Stimulated activated CD8-positive, alpha-beta memory T cell treated with anti-CD3 and anti-CD28 coated beads, Interleukin-7, amount 100 ng/mL, for 1 hour (primary cell): ENCODE results near the gene TRAF3.

Experiments used
- DNase-seq, 2 donors: peaks; one replicate each; pipeline ENCODE4 v3.0.0-alpha.2; 2020; ENCODE audit warnings: low read depth in 2 of 2

Gene TRAF3

DNA sequence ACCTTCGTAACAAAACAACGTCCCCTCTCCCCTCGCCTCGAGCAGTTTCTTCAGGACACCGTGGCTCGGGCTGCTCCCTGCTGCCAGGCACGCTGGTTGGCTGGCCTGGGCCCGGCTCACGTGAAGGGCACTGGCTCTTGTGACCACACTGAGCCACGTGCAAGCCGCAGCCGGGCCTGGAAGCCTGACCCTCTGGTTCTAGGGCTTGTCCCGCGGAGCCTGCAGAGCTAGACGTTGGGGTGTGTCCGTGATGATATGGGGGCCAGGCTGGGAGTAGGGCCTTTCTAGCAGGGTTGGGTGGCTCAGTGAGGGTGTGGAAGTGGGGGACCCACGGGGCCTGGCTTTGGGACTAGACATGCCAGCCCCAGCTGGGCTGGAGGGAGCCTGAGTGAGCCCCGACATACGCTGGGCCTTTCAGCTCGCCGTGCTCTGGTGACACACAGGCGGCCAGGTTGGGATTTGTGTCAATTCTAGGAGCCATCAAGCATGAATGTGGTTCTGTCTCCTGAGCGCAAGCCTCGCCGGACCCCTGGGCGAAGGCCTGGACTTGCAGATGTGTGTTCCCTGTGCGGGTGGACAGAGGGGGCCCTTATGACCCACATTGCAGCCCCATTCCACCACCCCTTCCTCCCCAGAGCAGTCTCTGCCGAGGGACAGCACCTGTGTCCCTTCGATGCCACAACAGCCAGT is 131.7 kb downstream of the TRAF3 start:
- no peak for DNase-seq

GRCh38 chr14:102909462-102909861 is 132.2 kb downstream of the TRAF3 start:
- no peak for DNase-seq

- DNase-seq: no peak
Measured at GRCh38 chr14:102909911-102910310, 132.7 kb downstream of the TRAF3 start.

- DNase-seq: no peak
Measured at GRCh38 chr14:102910442-102910841, 133.2 kb downstream of the TRAF3 start.

DNA sequence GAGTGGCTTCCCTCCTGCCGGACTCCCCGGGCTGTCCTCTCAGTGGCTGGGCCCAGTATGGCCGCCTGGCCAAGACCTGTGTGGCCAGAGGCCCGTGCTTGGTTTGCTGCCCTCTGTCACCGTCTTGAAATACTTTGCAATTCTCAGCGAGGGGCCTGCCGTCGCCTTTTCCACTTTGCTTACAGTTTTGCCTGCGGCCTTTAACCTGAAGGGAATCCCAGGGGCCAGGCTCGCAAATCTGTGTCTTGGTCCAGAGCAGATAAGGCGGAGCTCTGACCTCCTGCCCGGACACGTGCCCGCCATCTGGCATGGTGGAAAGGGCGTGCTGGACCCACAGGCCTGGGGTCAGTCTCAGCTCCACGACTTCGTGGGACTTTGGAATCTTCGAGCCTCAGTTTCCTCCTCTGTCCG is 134.3 kb downstream of the TRAF3 start:
- DNase-seq: no peak

- DNase-seq: no peak
Measured at GRCh38 chr14:102911991-102912761, 134.9 kb downstream of the TRAF3 start.

GRCh38 chr14:102913341-102914211 is 136.3 kb downstream of the TRAF3 start:
- no peak for DNase-seq

GRCh38 chr14:102914474-102915291 is 137.4 kb downstream of the TRAF3 start:
- DNase-seq: no peak

GRCh38 chr14:102915292-102916110 is 138.3 kb downstream of the TRAF3 start:
- no peak for DNase-seq

DNA sequence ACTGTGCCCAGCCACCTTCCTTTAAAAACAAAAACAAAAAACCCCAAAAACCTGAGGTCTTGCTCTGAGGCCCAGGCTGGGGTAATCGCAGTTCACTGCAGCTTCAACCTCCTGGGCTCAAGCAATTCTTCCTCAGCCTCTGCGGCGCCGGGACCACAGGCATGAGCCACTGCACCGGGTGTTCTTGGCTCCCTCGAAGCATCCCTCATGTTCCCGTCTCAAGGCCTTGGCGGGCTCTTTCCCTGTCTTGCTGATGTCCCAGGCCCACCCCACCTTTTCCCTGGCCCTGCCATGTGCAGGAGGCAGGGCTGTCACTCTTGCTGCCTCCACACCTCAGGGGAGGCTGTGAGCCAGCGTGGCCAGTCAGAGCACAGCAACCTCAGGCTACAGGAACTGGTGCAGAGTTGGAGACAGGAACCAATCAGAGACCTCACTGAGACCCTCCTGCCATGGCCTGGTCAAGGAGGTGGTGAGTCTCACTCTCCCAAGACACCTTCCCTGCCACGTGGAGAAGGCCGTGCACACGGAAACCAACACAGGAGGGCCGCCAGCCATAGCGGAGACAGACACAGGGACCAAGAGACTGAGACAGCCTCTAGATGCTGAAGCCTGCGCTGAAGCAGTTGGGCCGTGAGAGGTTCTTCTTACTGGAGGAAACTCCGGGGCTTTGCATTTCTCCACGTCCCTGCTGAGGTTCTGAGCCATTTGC is 139.3 kb downstream of the TRAF3 start:
- no peak for DNase-seq

- no peak for DNase-seq
Measured at GRCh38 chr14:102917056-102917385, 139.8 kb downstream of the TRAF3 start.

DNA sequence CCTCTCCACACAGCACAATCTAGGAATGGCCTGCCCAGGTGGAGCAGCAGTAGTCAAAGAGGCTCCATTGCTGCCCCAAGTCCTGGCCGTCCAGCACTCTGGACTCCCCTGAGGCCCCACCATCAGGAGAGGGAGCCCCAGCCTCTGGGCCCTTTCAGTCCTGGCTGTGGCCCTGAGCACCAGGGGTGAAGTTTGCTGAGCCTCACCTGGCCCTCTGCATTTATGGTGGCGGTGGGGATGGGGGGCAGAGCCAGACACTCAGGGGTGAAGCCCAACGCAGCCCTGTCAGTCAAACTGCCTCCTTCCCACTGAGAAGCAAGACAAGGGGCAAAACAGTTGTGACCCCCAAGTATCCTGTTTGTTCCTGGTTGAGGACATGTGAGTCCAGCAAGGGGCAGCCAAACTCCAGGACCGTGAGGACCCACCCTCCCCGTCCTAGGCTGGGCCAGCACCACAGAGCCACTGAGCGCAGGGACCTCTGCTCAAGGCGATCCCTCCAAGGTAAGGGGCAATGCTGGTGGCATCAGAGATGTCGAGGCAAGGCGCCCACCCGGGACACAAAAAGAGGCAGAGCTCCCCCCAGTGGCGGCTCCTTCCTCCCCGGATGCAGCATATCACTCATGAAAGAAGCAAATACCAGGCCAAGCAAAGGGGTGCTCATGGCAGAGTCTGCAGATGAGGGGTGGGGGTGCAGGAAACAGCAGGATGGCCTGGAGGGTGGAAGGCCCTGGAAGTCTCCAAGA is 140.4 kb downstream of the TRAF3 start:
- peak; percentile 12 to 35 for DNase-seq

GRCh38 chr14:102918438-102918837 is 141.2 kb downstream of the TRAF3 start:
- DNase-seq: no peak

- no peak for DNase-seq
Measured at GRCh38 chr14:102920273-102920997, 143.2 kb downstream of the TRAF3 start.

DNA sequence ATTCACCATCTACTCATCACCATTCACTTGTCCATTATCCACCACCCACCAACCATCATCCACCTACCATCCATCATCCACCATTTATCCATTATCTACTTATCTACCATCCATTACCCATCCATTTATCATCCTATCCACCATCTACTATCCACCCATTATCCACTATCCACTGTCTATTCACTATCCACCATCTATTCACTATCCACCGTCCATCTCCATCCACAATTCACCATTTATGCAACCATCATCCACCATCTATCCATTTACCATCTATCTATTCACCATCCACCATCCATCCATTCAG is 143.7 kb downstream of the TRAF3 start:
- DNase-seq: no peak

GRCh38 chr14:102922490-102923200 is 145.4 kb downstream of the TRAF3 start, which contains the start of gene AMN:
Gene AMN, plus strand, starts transcription at chr14:102922663. Its CDS starts 26 bp downstream, at chr14:102922689.
- no peak for DNase-seq

- no peak for DNase-seq
Measured at GRCh38 chr14:102923201-102923924, 146.1 kb downstream of the TRAF3 start.
